HepG2 (cell line): Measurements from ENCODE around the gene MTRF1. TPM values are rescaled to one million over a fixed set of nuclear protein-coding genes. Genes with fewer than 3 reads are reported as not detected.

ENCODE experiments used
- ATAC-seq: fragments of 200-7000 bp; cut with Tn5 transposase; 3 replicates; pipeline ENCODE4 v1.9.1; 2020; ENCODE audit warnings: mild to moderate bottlenecking, moderate library complexity
- BruUV-seq: library from RNA; stranded (reverse); fragments of 400-500 nt; replicated peaks from 2 replicates; lab custom pipeline; 2021; lab: Mats Ljungman, UMichigan
- CTCF ChIA-PET: fragments of 300-600 bp; formaldehyde crosslinking; extraction: SDS; loops from one replicate; lab custom pipeline; 2021; ENCODE audit warnings: low total read pairs, inconsistent platforms, low intra/inter-chr PET ratio; lab: Yijun Ruan, JAX
- POLR2A ChIA-PET: fragments of 350-600 bp; sonication (Branson Sonifier 250); formaldehyde crosslinking; loops from one replicate; lab custom pipeline; 2020; ENCODE audit warnings: antibody characterized with exemption, inconsistent platforms; lab: Yijun Ruan, JAX
- DNase-seq: peaks from one replicate; pipeline ENCODE4 v3.0.0-alpha.2; 2015; ENCODE audit warnings: low spot score
- FAIRE-seq: peaks from 3 replicates; lab custom pipeline; 2011; peaks lifted over from hg19 to GRCh38; lab: Jason Lieb, UNC
- H2AFZ ChIP-seq: one replicate; pipeline ENCODE4 v1.6.1; 2011; ENCODE audit warnings: low read length, inconsistent platforms
- H3K27ac ChIP-seq: fragments of 300-600 bp; 3 replicates; pipeline ENCODE4 v1.8.0; 2011; ENCODE audit warnings: mixed run types, mild to moderate bottlenecking, mixed read lengths, low read length, inconsistent platforms; ENCODE audit not compliant: insufficient read depth; ENCODE audit errors: extremely low read length
- H3K27me3 ChIP-seq, 2 experiments: fragments of 200-600 bp in 1 of 2; 2 replicates in 1 of 2; 3 replicates in 1 of 2; pipeline versions ENCODE4 v1.6.0 to v1.8.0; 2011; ENCODE audit warnings: low read length in 2 of 2, mild to moderate bottlenecking in 2 of 2, moderate library complexity in 2 of 2, inconsistent platforms in 1 of 2; ENCODE audit not compliant: insufficient read depth in 2 of 2, control insufficient read depth in 1 of 2
- H3K36me3 ChIP-seq, 2 experiments: fragments of 200-600 bp in 1 of 2; replicated peaks in 1 of 2; 2 replicates in 1 of 2; 3 replicates in 1 of 2; pipeline versions ENCODE4 v1.5.1 to v1.8.0; 2011; ENCODE audit warnings: low read length in 2 of 2, inconsistent platforms in 1 of 2; ENCODE audit not compliant: insufficient read depth in 2 of 2, control insufficient read depth in 1 of 2
- H3K4me1 ChIP-seq: 2 replicates; pipeline ENCODE4 v1.5.1; 2012; ENCODE audit warnings: low read length, inconsistent platforms; ENCODE audit not compliant: insufficient read depth
- H3K4me2 ChIP-seq: 2 replicates; pipeline ENCODE4 v1.6.0; 2011; ENCODE audit warnings: low read depth, low read length, inconsistent platforms
- H3K4me3 ChIP-seq, 3 experiments: fragments of 200-600 bp in 1 of 3; sonication (generic), shearing (Covaris generic) in 1 of 3; replicated peaks in 1 of 3; 2 replicates each; pipeline ENCODE4 v1.5.1; 2011 to 2016; ENCODE audit warnings: low read length in 3 of 3, inconsistent platforms in 2 of 3, low read depth in 2 of 3, mild to moderate bottlenecking in 2 of 3, control low read depth in 1 of 3, mixed read lengths in 1 of 3; ENCODE audit not compliant: insufficient read depth in 1 of 3
- H3K79me2 ChIP-seq: one replicate; pipeline ENCODE4 v1.6.1; 2011; ENCODE audit warnings: low read length, inconsistent platforms; ENCODE audit not compliant: insufficient read depth
- H3K9ac ChIP-seq: 2 replicates; pipeline ENCODE4 v1.6.0; 2011; ENCODE audit warnings: mild to moderate bottlenecking, low read depth, low read length, inconsistent platforms; ENCODE audit not compliant: insufficient read depth
- H3K9me3 ChIP-seq: 2 replicates; pipeline ENCODE4 v1.5.1; 2012; ENCODE audit warnings: mild to moderate bottlenecking, low read length
- H4K20me1 ChIP-seq: 2 replicates; pipeline ENCODE4 v1.6.0; 2011; ENCODE audit warnings: inconsistent platforms, mild to moderate bottlenecking, low read length, moderate library complexity; ENCODE audit not compliant: insufficient read depth
- SCMH1 ChIP-seq: sonication (generic); formaldehyde crosslinking; IDR thresholded peaks from 2 replicates; pipeline ENCODE4 v1.9.0; 2021; ENCODE audit warnings: missing genetic modification reagents, mild to moderate bottlenecking, borderline replicate concordance
- ZNF574 ChIP-seq: sonication (generic); formaldehyde crosslinking; IDR thresholded peaks from 2 replicates; pipeline ENCODE4 v1.4.0; 2020; ENCODE audit warnings: missing genetic modification reagents
- WGBS: methylation state at CpG from one replicate; pipeline ENCODE4 v1.1.6; 2017; ENCODE audit warnings: low lambda C conversion rate; 5-methylcytosine and 5-hydroxymethylcytosine counted together
- in situ Hi-C: cut with HindIII; loops from 2 replicates; pipeline ENCODE4 v1.10.0; 2017; ENCODE audit warnings: low pct_unique_long_range_greater_than_20kb; ENCODE audit not compliant: extremely low pct_ligation_motif_present
- intact Hi-C: fragments of 100-400 bp; cut with micrococcal nuclease; formaldehyde crosslinking; loops from one replicate; pipeline ENCODE4 v1.10.0; 2022; ENCODE audit not compliant: unreplicated experiment
- polyA plus RNA-seq, 8 experiments: library from polyadenylated mRNA; depleted of rRNA in 3 of 8; stranded (reverse) in 7 of 8; unstranded in 1 of 8; fragments of >200 nt; fragmentation: Illumina TruSeq in 4 of 8; extraction: Trizol in 4 of 8; gene quantifications; 2 replicates each; pipeline versions ENCODE4 v1.2.1 to v1.2.3, GENCODE V29; 2011 to 2016; ENCODE audit warnings: low read depth in 4 of 8, missing spikeins in 1 of 8, mixed read lengths in 1 of 8; ENCODE audit not compliant: insufficient read depth in 1 of 8
- total RNA-seq, 5 experiments: library from RNA; depleted of rRNA; stranded (reverse); fragments of >200 nt; fragmentation: Illumina TruSeq; extraction: Trizol; gene quantifications; 2 replicates each; pipeline ENCODE4 v1.2.3, GENCODE V29; 2016; ENCODE audit warnings: low read depth in 1 of 5
- TF ChIP-seq, protein P1 (sequence below): sonication (generic); formaldehyde crosslinking; IDR thresholded peaks from 2 replicates; pipeline ENCODE4 v1.4.0; 2020; ENCODE audit warnings: mild to moderate bottlenecking, missing genetic modification reagents
- TF ChIP-seq, protein P2 (sequence below): sonication (generic); formaldehyde crosslinking; IDR thresholded peaks from 2 replicates; pipeline ENCODE4 v1.4.0; 2020; ENCODE audit warnings: mild to moderate bottlenecking, missing genetic modification reagents

MTRF1 gene
- total and polyA plus RNA-seq, 2 of the 13 experiments (the other 11 are each of a cell fraction or from before 2014, with no cell fraction given): 21.6 to 27.2 TPM

- POLR2A ChIA-PET: no interaction called here
- Histone ChIP-seq H3K9ac (no peak overlapping the region), H2AFZ (no peak overlapping the region), H4K20me1 (no peaks in the 10 kb centered on the region), H3K4me3 (no peak overlapping the region), H3K27me3 (no peaks in the 10 kb centered on the region), H3K79me2 (no peaks in the 10 kb centered on the region), H3K4me2 (no peak overlapping the region), H3K36me3 (no peaks in the 10 kb centered on the region), H3K4me1 (no peaks in the 10 kb centered on the region), H3K27ac (no peak overlapping the region), H3K9me3 (no peaks in the 10 kb centered on the region)
- CTCF ChIA-PET: no interaction called here
- intact Hi-C loops (no loop called here), in situ Hi-C loops (no loop called here)
- DNase-seq: no peak
- ATAC-seq: no peak
- no TSS peak for BruUV-seq
- no peak for FAIRE-seq
- WGBS: 97% methylated on average over 2 of the region's 2 CpGs
- TF ChIP-seq SCMH1 (CRISPR knock-in tag) (no peak), ZNF574 (no peak)
- TF ChIP-seq, protein P1, sequence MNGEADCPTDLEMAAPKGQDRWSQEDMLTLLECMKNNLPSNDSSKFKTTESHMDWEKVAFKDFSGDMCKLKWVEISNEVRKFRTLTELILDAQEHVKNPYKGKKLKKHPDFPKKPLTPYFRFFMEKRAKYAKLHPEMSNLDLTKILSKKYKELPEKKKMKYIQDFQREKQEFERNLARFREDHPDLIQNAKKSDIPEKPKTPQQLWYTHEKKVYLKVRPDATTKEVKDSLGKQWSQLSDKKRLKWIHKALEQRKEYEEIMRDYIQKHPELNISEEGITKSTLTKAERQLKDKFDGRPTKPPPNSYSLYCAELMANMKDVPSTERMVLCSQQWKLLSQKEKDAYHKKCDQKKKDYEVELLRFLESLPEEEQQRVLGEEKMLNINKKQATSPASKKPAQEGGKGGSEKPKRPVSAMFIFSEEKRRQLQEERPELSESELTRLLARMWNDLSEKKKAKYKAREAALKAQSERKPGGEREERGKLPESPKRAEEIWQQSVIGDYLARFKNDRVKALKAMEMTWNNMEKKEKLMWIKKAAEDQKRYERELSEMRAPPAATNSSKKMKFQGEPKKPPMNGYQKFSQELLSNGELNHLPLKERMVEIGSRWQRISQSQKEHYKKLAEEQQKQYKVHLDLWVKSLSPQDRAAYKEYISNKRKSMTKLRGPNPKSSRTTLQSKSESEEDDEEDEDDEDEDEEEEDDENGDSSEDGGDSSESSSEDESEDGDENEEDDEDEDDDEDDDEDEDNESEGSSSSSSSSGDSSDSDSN (CRISPR knock-in tag): no peak
- TF ChIP-seq, protein P2, sequence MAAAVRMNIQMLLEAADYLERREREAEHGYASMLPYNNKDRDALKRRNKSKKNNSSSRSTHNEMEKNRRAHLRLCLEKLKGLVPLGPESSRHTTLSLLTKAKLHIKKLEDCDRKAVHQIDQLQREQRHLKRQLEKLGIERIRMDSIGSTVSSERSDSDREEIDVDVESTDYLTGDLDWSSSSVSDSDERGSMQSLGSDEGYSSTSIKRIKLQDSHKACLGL (CRISPR knock-in tag): no peak
- TF ChIP-seq, all 625 proteins: peak for 0
Measured at GRCh38 chr13:41211062-41211461, 52.3 kb downstream of the MTRF1 start.
